HG02943 (cell line): ENCODE measurements around the gene DMRTC2.

ENCODE experiments used
- ATAC-seq: cut with Tn5 transposase; IDR thresholded peaks from one replicate; pipeline ENCODE4 v1.9.1; 2021; ENCODE audit warnings: mild to moderate bottlenecking, low read depth, moderate library complexity; ENCODE audit not compliant: unreplicated experiment

DMRTC2 gene

GRCh38 chr19:41845001-41845050, at the start of gene DMRTC2:
TSS of gene DMRTC2 (plus strand) at chr19:41845042. CDS start at chr19:41847429, 2,387 bp downstream.
- ATAC-seq, result no peak

- ATAC-seq, result no peak
Measured at GRCh38 chr19:41796362-41796761, 48.5 kb upstream of the DMRTC2 start, which contains the start of gene CEACAM3. TSS of gene CEACAM3 (plus strand) at chr19:41796587. CDS start at chr19:41796678, 91 bp downstream.

- ATAC-seq, result no peak
Measured at GRCh38 chr19:41796901-41797300, 47.9 kb upstream of the DMRTC2 start.

GRCh38 chr19:41799444-41800000, 45.3 kb upstream of the DMRTC2 start:
- ATAC-seq, result no peak

GRCh38 chr19:41801031-41801430, 43.8 kb upstream of the DMRTC2 start:
- no peak for ATAC-seq

GRCh38 chr19:41801792-41802211, 43.0 kb upstream of the DMRTC2 start:
- ATAC-seq, result no peak

GRCh38 chr19:41802770-41803169, 42.1 kb upstream of the DMRTC2 start:
- no peak for ATAC-seq

GRCh38 chr19:41804336-41804735, 40.5 kb upstream of the DMRTC2 start:
- ATAC-seq, result no peak

GRCh38 chr19:41807176-41807575, 37.7 kb upstream of the DMRTC2 start:
- no peak for ATAC-seq

- ATAC-seq, result no peak
Measured at GRCh38 chr19:41808663-41809566, 35.9 kb upstream of the DMRTC2 start.

- ATAC-seq, result no peak
Measured at GRCh38 chr19:41810301-41810700, 34.5 kb upstream of the DMRTC2 start.

- no peak for ATAC-seq
Measured at GRCh38 chr19:41811036-41811435, 33.8 kb upstream of the DMRTC2 start.

GRCh38 chr19:41811981-41812380, 32.9 kb upstream of the DMRTC2 start:
- no peak for ATAC-seq

GRCh38 chr19:41813911-41814310, 30.9 kb upstream of the DMRTC2 start:
- ATAC-seq, result no peak

- ATAC-seq, result no peak
Measured at GRCh38 chr19:41815301-41815700, 29.5 kb upstream of the DMRTC2 start.

GRCh38 chr19:41816761-41817160, 28.1 kb upstream of the DMRTC2 start:
- ATAC-seq, result no peak

- no peak for ATAC-seq
Measured at GRCh38 chr19:41821003-41821735, 23.7 kb upstream of the DMRTC2 start.

GRCh38 chr19:41837981-41838708, 6.7 kb upstream of the DMRTC2 start:
- no peak for ATAC-seq

- no peak for ATAC-seq
Measured at GRCh38 chr19:41839211-41839610, 5.6 kb upstream of the DMRTC2 start.

GRCh38 chr19:41843371-41843770, 1.5 kb upstream of the DMRTC2 start:
- no peak for ATAC-seq

GRCh38 chr19:41844601-41845000, 241 bp upstream of the DMRTC2 start, which contains the start of gene LYPD4:
TSS of gene LYPD4 (minus strand) at chr19:41844683. CDS start at chr19:41839285, 5,398 bp downstream.
- no peak for ATAC-seq
